Liver (tissue), 9 donors: Measurements from ENCODE around the gene CARMIL1. TPM values are rescaled to one million over a fixed set of nuclear protein-coding genes. Genes with fewer than 3 reads are reported as not detected.

Source experiments
- DNase-seq: peaks from one replicate; pipeline ENCODE4 v3.0.0-alpha.2; 2017; ENCODE audit warnings: low spot score
- H3K27ac ChIP-seq, 2 donors: one replicate each; pipeline ENCODE4 v1.7.0; 2013; ENCODE audit warnings: inconsistent platforms in 2 of 2, low read length in 2 of 2, control low read depth in 1 of 2, low read depth in 1 of 2, mild to moderate bottlenecking in 1 of 2
- H3K27me3 ChIP-seq, 4 donors: one replicate each; pipeline versions ENCODE4 v1.6.1 to v1.7.0; 2013; ENCODE audit warnings: low read length in 3 of 4, inconsistent platforms in 1 of 4, mild to moderate bottlenecking in 1 of 4, moderate library complexity in 1 of 4; ENCODE audit not compliant: control insufficient read depth in 4 of 4, insufficient read depth in 4 of 4
- H3K36me3 ChIP-seq, 4 donors: one replicate each; pipeline versions ENCODE4 v1.6.1 to v1.7.0; 2013; ENCODE audit warnings: low read length in 3 of 4, mild to moderate bottlenecking in 3 of 4, low read depth in 1 of 4, moderate library complexity in 1 of 4; ENCODE audit not compliant: control insufficient read depth in 4 of 4, insufficient read depth in 3 of 4
- H3K4me1 ChIP-seq, 4 donors: one replicate each; pipeline versions ENCODE4 v1.6.1 to v1.7.0; 2013; ENCODE audit warnings: low read length in 3 of 4, mild to moderate bottlenecking in 3 of 4, moderate library complexity in 1 of 4; ENCODE audit not compliant: control insufficient read depth in 4 of 4, insufficient read depth in 4 of 4
- H3K4me3 ChIP-seq, 3 donors: one replicate each; pipeline versions ENCODE4 v1.6.1 to v1.7.0; 2013; ENCODE audit warnings: low read length in 3 of 3, control low read depth in 1 of 3, low read depth in 1 of 3, mild to moderate bottlenecking in 1 of 3
- H3K9ac ChIP-seq, 2 donors: one replicate each; pipeline ENCODE4 v1.7.0; 2013; ENCODE audit warnings: low read length in 2 of 2, mild to moderate bottlenecking in 2 of 2, moderate library complexity in 2 of 2, control low read depth in 1 of 2, low read depth in 1 of 2
- H3K9me3 ChIP-seq, 4 donors: one replicate each; pipeline versions ENCODE4 v1.6.1 to v1.7.0; 2013; ENCODE audit warnings: low read length in 3 of 4; ENCODE audit not compliant: control insufficient read depth in 4 of 4
- EGR1 ChIP-seq, 2 donors: IDR thresholded peaks; 2 replicates each; pipeline ENCODE4 v1.6.1; 2016 to 2018; ENCODE audit warnings: antibody characterized with exemption in 2 of 2, low read depth in 2 of 2
- FOXA1 ChIP-seq: IDR thresholded peaks from 2 replicates; pipeline ENCODE4 v1.6.1; 2016; ENCODE audit warnings: antibody characterized with exemption
- FOXA2 ChIP-seq: IDR thresholded peaks from 2 replicates; pipeline ENCODE4 v1.6.1; 2016; ENCODE audit warnings: antibody characterized with exemption
- GABPA ChIP-seq, 2 donors: IDR thresholded peaks in 1 of 2; conservative IDR thresholded peaks in 1 of 2; 2 replicates each; pipeline ENCODE4 v1.6.1; 2016; ENCODE audit warnings: antibody characterized with exemption in 2 of 2, mild to moderate bottlenecking in 1 of 2, moderate library complexity in 1 of 2
- HNF4A ChIP-seq, 2 donors: conservative IDR thresholded peaks; 2 replicates each; pipeline ENCODE4 v1.6.1; 2016; ENCODE audit warnings: antibody characterized with exemption in 2 of 2, mild to moderate bottlenecking in 2 of 2
- HNF4G ChIP-seq: IDR thresholded peaks from 2 replicates; pipeline ENCODE4 v1.6.1; 2016; ENCODE audit warnings: antibody characterized with exemption
- JUND ChIP-seq, 2 donors: IDR thresholded peaks; 2 replicates each; pipeline ENCODE4 v1.6.1; 2016; ENCODE audit warnings: antibody characterized with exemption in 2 of 2
- MAX ChIP-seq: IDR thresholded peaks from 2 replicates; pipeline ENCODE4 v1.6.1; 2016; ENCODE audit warnings: antibody characterized with exemption
- NR2F2 ChIP-seq: IDR thresholded peaks from 2 replicates; pipeline ENCODE4 v1.6.1; 2016; ENCODE audit warnings: antibody characterized with exemption
- RAD21 ChIP-seq, 2 donors: IDR thresholded peaks; 2 replicates each; pipeline ENCODE4 v1.6.1; 2016; ENCODE audit warnings: antibody characterized with exemption in 2 of 2, mild to moderate bottlenecking in 2 of 2
- REST ChIP-seq: IDR thresholded peaks from 2 replicates; pipeline ENCODE4 v1.6.1; 2016; ENCODE audit warnings: antibody characterized with exemption, mild to moderate bottlenecking
- RXRA ChIP-seq, 2 donors: IDR thresholded peaks; 2 replicates each; pipeline ENCODE4 v1.6.1; 2017 to 2018; ENCODE audit warnings: antibody characterized with exemption in 2 of 2, mild to moderate bottlenecking in 1 of 2
- SP1 ChIP-seq: IDR thresholded peaks from 2 replicates; pipeline ENCODE4 v1.6.1; 2018; ENCODE audit warnings: antibody characterized with exemption, mild to moderate bottlenecking
- TAF1 ChIP-seq: conservative IDR thresholded peaks from 2 replicates; pipeline ENCODE4 v1.6.1; 2016; ENCODE audit warnings: antibody characterized with exemption, mild to moderate bottlenecking
- YY1 ChIP-seq: IDR thresholded peaks from 2 replicates; pipeline ENCODE4 v1.6.1; 2016; ENCODE audit warnings: antibody characterized with exemption, mild to moderate bottlenecking
- WGBS: extraction: QIAGEN DNeasy Blood & Tissue Kit; methylation state at CpG from one replicate; pipeline ENCODE4 v1.1.7; 2013; 5-methylcytosine and 5-hydroxymethylcytosine counted together
- polyA plus RNA-seq, 2 donors: library from polyadenylated mRNA; stranded (reverse) in 1 of 2; unstranded in 1 of 2; fragments of 200-250 nt in 1 of 2; fragments of >200 nt in 1 of 2; fragmentation: Nextera tagmentation in 1 of 2; extraction: Ambion mirVana in 1 of 2; gene quantifications; one replicate each; pipeline versions ENCODE4 v1.2.1 to v1.2.3, GENCODE V29; 2013 to 2015
- total RNA-seq, 2 donors: library from RNA; depleted of rRNA; stranded (reverse); fragments of >200 nt; gene quantifications; one replicate each; pipeline ENCODE4 v1.2.3, GENCODE V29; 2014
- TF ChIP-seq, protein P1 (sequence below): IDR thresholded peaks from 2 replicates; pipeline ENCODE4 v1.6.1; 2016; ENCODE audit warnings: antibody characterized with exemption
- TF ChIP-seq, protein P2 (sequence below): IDR thresholded peaks from 2 replicates; pipeline ENCODE4 v1.6.1; 2016; ENCODE audit warnings: antibody characterized with exemption
- TF ChIP-seq, protein P3 (sequence below): fragments of 150-350 bp; IDR thresholded peaks from 2 replicates; pipeline ENCODE4 v1.5.1; 2017; ENCODE audit warnings: improper control_type of control experiment, low read depth, low read length; ENCODE audit not compliant: missing input control
- donor health status: healthy.
- donor health status: healthy.
- donor health status: healthy.
- donor health status: healthy.
- donor health status: healthy.

CARMIL1 gene
- total and polyA plus RNA-seq, 4 donors: 1.4 to 9.5 (median 3.5) TPM

- Histone ChIP-seq H3K9me3 (no peaks in the 10 kb centered on the region), H3K4me1 (peaks cover 0 to 3% (median 0%) of the 10 kb centered on the region in 4 donors), H3K27ac (no peak overlapping the region), H3K27me3 (no peaks in the 10 kb centered on the region), H3K36me3 (no peaks in the 10 kb centered on the region), H3K9ac (no peak overlapping the region), H3K4me3 (no peak overlapping the region)
- TF ChIP-seq REST (no peak), FOXA1 (no peak), MAX (no peak), HNF4G (no peak), SP1 (no peak), RXRA (IDR thresholded peaks at IDR 0.05) (no peak), EGR1 (IDR thresholded peaks at IDR 0.05; ENCODE audit: low read depth in 2 of 2) (no peak), FOXA2 (no peak), GABPA (IDR thresholded peaks at IDR 0.05 in 1 of 2, conservative IDR thresholded peaks at IDR 0.05 in 1 of 2) (no peak), TAF1 (no peak), JUND (IDR thresholded peaks at IDR 0.05) (no peak), RAD21 (IDR thresholded peaks at IDR 0.05) (no peak), YY1 (no peak), HNF4A (conservative IDR thresholded peaks at IDR 0.05) (no peak), NR2F2 (no peak)
- TF ChIP-seq, protein P1, sequence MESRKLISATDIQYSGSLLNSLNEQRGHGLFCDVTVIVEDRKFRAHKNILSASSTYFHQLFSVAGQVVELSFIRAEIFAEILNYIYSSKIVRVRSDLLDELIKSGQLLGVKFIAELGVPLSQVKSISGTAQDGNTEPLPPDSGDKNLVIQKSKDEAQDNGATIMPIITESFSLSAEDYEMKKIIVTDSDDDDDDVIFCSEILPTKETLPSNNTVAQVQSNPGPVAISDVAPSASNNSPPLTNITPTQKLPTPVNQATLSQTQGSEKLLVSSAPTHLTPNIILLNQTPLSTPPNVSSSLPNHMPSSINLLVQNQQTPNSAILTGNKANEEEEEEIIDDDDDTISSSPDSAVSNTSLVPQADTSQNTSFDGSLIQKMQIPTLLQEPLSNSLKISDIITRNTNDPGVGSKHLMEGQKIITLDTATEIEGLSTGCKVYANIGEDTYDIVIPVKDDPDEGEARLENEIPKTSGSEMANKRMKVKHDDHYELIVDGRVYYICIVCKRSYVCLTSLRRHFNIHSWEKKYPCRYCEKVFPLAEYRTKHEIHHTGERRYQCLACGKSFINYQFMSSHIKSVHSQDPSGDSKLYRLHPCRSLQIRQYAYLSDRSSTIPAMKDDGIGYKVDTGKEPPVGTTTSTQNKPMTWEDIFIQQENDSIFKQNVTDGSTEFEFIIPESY: no peak
- TF ChIP-seq, protein P2, sequence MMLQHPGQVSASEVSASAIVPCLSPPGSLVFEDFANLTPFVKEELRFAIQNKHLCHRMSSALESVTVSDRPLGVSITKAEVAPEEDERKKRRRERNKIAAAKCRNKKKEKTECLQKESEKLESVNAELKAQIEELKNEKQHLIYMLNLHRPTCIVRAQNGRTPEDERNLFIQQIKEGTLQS: no peak
- TF ChIP-seq, protein P3, sequence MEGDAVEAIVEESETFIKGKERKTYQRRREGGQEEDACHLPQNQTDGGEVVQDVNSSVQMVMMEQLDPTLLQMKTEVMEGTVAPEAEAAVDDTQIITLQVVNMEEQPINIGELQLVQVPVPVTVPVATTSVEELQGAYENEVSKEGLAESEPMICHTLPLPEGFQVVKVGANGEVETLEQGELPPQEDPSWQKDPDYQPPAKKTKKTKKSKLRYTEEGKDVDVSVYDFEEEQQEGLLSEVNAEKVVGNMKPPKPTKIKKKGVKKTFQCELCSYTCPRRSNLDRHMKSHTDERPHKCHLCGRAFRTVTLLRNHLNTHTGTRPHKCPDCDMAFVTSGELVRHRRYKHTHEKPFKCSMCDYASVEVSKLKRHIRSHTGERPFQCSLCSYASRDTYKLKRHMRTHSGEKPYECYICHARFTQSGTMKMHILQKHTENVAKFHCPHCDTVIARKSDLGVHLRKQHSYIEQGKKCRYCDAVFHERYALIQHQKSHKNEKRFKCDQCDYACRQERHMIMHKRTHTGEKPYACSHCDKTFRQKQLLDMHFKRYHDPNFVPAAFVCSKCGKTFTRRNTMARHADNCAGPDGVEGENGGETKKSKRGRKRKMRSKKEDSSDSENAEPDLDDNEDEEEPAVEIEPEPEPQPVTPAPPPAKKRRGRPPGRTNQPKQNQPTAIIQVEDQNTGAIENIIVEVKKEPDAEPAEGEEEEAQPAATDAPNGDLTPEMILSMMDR: no peak
- no peak for DNase-seq
- WGBS: 89% methylated on average over 1 of the region's 1 CpG
Observed at GRCh38 chr6:25324066-25324762, 45.0 kb downstream of the CARMIL1 start.
